NT2/D1 (cell line): Measurements from ENCODE around the gene AP5Z1.

Experiments used
- SUZ12 ChIP-seq: IDR thresholded peaks from 2 replicates; pipeline ENCODE4 v1.6.1; 2011; ENCODE audit not compliant: insufficient read length, insufficient read depth; ENCODE audit errors: extremely low read depth
- YY1 ChIP-seq: IDR thresholded peaks from 2 replicates; pipeline ENCODE4 v1.6.1; 2011; ENCODE audit not compliant: insufficient read length, insufficient read depth
- ZNF274 ChIP-seq: IDR thresholded peaks from 2 replicates; pipeline ENCODE4 v1.6.1; 2011; ENCODE audit warnings: mild to moderate bottlenecking, low read depth, low read length

- TF ChIP-seq YY1 (no peak), ZNF274 (no peak), SUZ12 (no peak)
Measured at GRCh38 chr7:4754433-4755010, 20.9 kb upstream of the AP5Z1 start.
